ENCODE measurements around the gene ITPK1.

ITPK1 gene

GRCh38 chr14:93103392-93104080 lies 12.2 kb downstream of the ITPK1 start:
- peak; percentile 35 for DNase-seq

GRCh38 chr14:93102141-93102540 lies 13.6 kb downstream of the ITPK1 start:
- DNase-seq = no peak

DNA sequence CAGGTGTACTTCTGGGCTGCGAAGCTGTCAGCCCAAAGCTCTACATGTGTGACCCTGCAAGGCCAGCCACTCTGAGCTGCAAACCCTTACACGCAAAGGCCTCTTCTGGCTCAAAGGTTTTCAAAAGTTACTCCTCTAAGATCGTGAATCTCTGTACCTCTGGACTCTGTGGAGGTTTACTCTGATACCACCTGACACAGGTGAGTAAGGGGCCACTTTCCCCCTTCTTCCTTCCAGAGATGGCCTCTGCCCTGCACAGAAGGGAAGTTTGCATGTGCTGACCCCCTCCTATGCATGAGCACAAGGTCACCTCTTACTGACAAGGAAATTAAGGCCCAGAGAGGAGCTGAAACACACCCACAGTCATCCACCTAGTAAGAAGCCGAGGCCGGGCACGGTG lies 14.5 kb downstream of the ITPK1 start:
- DNase-seq = no peak

DNA sequence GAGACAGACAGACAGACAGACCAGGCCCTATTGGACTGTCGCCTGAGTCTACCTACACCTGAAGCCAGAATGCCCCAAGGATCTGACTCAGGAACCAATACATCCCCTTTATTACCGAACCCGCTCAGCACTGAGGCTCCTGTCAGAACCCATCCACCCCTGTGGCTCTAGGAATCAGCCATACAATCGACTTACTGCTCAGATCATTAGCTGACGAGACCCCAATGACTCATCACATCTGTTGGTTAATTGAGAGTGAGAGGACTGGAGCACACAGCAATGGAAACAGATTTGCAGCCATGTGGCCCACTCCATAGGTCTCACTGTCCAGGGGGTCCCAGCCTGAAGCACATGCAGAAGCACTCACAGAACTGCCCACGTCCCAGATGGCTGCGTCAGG lies 15.2 kb downstream of the ITPK1 start:
- no peak for DNase-seq

GRCh38 chr14:93100100-93100499 lies 15.6 kb downstream of the ITPK1 start:
- DNase-seq = no peak

GRCh38 chr14:93099643-93100042 lies 16.1 kb downstream of the ITPK1 start:
- no peak for DNase-seq

DNA sequence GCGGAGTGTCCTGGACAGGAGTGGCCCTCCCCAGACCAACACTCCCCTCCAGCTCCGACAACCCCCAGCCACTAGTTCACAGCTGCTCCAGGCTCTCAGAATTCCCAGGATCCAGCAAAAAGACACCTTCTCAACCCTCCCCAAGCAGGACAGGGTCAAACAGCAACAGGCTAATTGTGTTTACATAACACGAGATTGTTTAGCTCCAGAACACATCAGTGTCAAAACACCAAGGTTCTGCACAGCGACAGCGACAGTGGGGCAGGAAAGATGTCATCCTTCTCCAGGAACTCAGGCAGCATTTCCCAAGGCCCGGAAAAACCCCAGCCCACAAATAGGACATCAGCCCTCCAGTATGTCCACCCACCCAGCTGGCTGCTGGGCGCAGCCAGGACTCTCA lies 16.5 kb downstream of the ITPK1 start:
- no peak for DNase-seq

DNA sequence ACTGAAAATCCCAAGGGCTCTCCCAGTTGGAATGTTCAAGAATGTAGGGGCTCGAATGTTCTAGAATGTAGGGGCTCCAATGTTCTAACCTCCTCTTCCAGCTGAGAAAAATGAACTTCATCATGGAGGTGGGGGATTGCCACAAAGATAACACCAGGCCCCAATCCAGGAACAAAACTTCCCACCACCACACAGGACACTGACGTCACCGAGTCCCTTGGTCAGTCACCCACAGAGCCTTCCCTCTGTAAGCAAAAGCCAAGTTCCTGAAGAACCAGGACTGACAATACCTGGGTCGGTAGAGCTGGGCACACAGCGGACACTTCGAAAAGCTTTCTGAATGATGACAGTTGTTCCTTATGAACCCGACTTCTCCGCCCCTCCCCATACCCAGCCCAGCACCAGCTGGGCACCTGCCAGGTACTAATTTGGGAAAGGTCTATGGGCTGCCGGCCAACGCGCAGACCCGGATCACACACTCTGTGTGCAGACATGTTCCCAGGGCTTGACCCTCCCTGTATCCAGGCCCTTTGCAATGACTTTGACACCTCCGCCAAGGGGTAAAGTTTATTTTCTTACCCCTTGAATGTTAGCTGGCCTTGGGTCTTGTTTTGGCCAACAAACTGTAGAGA lies 18.9 kb downstream of the ITPK1 start:
- DNase-seq = no peak

DNA sequence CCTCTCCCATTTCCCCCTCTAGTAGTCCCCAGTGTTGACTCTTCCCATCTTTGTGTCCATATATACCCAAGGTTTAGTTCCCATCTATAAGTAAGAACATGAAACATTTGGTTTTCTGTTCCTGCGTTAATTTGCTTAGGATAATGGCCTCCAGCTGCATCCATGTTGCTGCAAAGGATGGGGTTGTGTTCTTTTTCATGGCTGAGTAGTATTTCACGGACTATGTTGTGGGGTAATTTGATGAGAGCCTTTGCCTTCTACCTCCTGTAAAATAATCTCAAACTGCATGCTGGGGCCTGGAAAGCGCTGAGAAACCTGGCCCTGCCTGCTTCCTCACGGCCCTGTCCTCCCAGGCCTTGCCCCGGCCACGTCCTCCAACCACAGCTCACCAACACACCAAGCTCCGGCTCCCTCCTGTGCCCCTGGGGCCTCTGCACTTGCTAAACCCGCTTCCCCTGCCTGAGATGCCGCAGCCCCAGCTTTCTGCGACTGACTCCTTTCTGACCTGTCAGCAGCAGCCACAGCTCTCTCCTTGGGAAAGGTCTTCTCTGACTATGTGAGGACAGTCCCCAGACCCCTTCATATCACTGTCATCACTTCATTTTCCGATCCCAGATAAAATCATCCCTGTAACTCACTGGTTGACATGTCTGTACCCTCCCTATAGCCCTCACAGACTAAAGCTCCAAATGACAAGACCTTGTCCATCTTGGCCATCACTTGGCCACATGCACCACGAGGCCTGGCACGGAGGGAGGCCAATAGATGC lies 19.8 kb downstream of the ITPK1 start:
- no peak for DNase-seq

GRCh38 chr14:93094121-93094918 lies 21.4 kb downstream of the ITPK1 start:
- DNase-seq = no peak

GRCh38 chr14:93092606-93093556 lies 22.8 kb downstream of the ITPK1 start:
- no peak for DNase-seq

DNA sequence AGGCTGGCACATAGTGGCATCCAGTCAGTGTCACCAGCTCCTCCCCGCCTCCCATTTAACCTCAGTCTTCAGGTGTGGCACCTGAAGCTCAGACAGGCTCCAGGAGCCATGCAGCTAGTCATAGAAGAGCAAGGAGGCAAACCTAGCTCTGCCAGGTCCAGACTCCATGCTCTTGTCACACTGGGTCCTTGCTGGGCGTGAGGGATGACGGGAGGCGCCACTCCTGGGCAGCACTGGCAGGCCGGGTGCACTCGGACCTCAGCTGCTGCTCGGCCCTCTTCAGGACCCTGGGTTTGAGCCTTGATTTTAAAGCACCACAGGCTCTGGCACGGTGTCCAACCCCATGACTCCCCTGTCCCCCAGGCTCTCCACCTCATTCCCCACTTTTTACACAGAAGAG lies 24.1 kb downstream of the ITPK1 start:
- no peak for DNase-seq

- DNase-seq = peak; percentile 46
These were observed 24.7 kb downstream of the ITPK1 start for GRCh38 chr14:93090826-93091555.

GRCh38 chr14:93089521-93090269 lies 26.0 kb downstream of the ITPK1 start:
- DNase-seq = no peak

GRCh38 chr14:93086441-93087055 lies 29.2 kb downstream of the ITPK1 start:
- no peak for DNase-seq

DNA sequence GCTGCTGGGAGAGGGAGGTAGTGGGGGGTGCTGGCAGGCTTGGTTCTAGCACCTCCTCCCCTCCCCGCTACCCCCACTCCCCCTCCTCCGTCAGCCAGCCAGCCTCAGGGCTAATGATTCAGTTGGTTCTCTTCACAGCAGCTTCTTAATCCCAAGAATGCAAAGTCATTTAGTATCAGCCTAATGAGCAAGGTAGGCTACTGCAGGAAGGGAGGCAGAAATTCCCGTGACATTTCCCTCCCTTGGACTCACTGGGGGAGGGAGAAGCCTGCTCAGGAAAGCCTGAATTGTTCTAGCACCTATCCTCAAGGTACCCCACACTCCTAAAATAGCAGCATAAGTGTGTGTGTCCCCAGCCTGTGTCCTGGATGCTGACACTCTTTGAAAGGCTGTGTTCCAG lies 29.8 kb downstream of the ITPK1 start:
- no peak for DNase-seq

DNA sequence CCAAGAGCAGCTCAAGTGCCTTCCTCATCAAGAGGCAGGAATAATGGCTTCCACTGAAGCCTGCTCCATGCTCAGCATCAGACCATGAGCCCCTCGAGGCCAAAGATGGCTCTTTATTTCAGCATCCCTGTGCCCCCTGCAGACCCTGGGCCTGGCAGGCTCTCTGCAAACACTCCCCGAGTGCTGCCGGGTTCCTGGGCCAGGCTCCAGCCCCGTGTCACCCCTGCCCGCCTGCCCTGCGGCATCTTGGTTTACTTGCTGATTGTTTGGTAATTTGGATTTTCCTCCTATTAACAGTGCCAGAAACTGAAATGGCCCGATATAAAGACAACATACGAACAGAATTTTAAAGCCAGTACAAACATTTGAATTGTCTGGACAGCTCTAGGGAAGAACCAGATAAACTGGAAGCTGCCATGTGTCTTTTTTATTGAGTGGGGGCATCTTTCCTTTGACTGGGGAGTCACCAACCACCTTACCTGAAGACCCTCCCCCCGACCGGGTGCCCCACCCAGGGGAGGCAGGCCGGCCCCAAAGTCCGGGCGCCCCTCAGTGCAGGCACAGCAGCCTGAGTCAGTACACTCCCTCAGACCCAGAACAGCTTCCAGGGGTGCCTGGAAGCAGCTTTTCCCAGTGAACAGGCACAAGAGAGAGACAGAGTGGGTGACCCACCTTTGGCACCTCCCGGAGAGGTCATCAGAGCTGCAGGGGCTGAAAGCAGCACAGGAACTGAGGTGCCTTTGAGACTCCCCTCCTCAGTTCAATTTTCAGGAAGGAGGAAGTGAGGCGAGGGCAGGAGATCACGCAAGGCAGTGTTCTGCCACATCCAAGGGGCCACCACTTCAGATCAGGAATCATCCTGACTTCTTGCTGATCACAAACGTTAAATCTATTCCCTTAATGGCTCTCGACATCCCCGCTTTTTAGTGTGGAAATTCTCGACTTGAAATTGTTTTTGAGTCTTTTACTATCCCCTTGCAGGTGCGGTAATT lies 30.6 kb downstream of the ITPK1 start:
- no peak for DNase-seq

- DNase-seq = no peak
These were observed 31.3 kb downstream of the ITPK1 start for GRCh38 chr14:93084402-93084801.

- no peak for DNase-seq
These were observed 31.8 kb downstream of the ITPK1 start for GRCh38 chr14:93083917-93084316.

Data from NCI-H2107 (cell line).